Fibroblast of skin of abdomen (primary cell): ENCODE results near the gene RTF1.

Experiments used
- DNase-seq: peaks from one replicate; pipeline ENCODE4 v3.0.0-alpha.2; 2013

The RTF1 gene

GRCh38 chr15:41490355-41490754 lies 73.5 kb downstream of the RTF1 start:
- peak; percentile 95 for DNase-seq

GRCh38 chr15:41491889-41492288 lies 75.0 kb downstream of the RTF1 start:
- DNase-seq: no peak

GRCh38 chr15:41492597-41493204 lies 75.8 kb downstream of the RTF1 start:
- no peak for DNase-seq

GRCh38 chr15:41493205-41493901 lies 76.5 kb downstream of the RTF1 start, which contains the start of gene ITPKA:
TSS of gene ITPKA (plus strand) at chr15:41493874. CDS start at chr15:41493928, 54 bp downstream.
- DNase-seq: peak; percentile 59

GRCh38 chr15:41493902-41494189 lies 77.0 kb downstream of the RTF1 start:
- DNase-seq: no peak

GRCh38 chr15:41494190-41494921 lies 77.5 kb downstream of the RTF1 start:
- no peak for DNase-seq

- DNase-seq: no peak
Observed at GRCh38 chr15:41494922-41495735, 78.2 kb downstream of the RTF1 start.

GRCh38 chr15:41495736-41496599 lies 79.1 kb downstream of the RTF1 start:
- DNase-seq: no peak

- no peak for DNase-seq
Observed at GRCh38 chr15:41498657-41499056, 81.8 kb downstream of the RTF1 start.

- no peak for DNase-seq
Observed at GRCh38 chr15:41499109-41499851, 82.4 kb downstream of the RTF1 start.

- DNase-seq: no peak
Observed at GRCh38 chr15:41501191-41501917, 84.5 kb downstream of the RTF1 start.

- no peak for DNase-seq
Observed at GRCh38 chr15:41501931-41502794, 85.3 kb downstream of the RTF1 start.

GRCh38 chr15:41502795-41503668 lies 86.1 kb downstream of the RTF1 start:
- no peak for DNase-seq

- no peak for DNase-seq
Observed at GRCh38 chr15:41503669-41504010, 86.7 kb downstream of the RTF1 start.

- DNase-seq: no peak
Observed at GRCh38 chr15:41504751-41505492, 88.0 kb downstream of the RTF1 start.

- no peak for DNase-seq
Observed at GRCh38 chr15:41505776-41506175, 88.9 kb downstream of the RTF1 start.

- DNase-seq: no peak
Observed at GRCh38 chr15:41506796-41507341, 90.0 kb downstream of the RTF1 start.
